ENCODE results near the gene C16orf54. TPM values are rescaled to one million over a fixed set of nuclear protein-coding genes. Genes with fewer than 3 reads are reported as not detected.
A peak's percentile ranks its signal among the peaks of the same experiment; 100 is the strongest.

The C16orf54 gene
- total and polyA plus RNA-seq, 9 of the 15 experiments (the other 6 are each of a cell fraction or from before 2014, with no cell fraction given) = 0.09 TPM; not detected in 8

DNA sequence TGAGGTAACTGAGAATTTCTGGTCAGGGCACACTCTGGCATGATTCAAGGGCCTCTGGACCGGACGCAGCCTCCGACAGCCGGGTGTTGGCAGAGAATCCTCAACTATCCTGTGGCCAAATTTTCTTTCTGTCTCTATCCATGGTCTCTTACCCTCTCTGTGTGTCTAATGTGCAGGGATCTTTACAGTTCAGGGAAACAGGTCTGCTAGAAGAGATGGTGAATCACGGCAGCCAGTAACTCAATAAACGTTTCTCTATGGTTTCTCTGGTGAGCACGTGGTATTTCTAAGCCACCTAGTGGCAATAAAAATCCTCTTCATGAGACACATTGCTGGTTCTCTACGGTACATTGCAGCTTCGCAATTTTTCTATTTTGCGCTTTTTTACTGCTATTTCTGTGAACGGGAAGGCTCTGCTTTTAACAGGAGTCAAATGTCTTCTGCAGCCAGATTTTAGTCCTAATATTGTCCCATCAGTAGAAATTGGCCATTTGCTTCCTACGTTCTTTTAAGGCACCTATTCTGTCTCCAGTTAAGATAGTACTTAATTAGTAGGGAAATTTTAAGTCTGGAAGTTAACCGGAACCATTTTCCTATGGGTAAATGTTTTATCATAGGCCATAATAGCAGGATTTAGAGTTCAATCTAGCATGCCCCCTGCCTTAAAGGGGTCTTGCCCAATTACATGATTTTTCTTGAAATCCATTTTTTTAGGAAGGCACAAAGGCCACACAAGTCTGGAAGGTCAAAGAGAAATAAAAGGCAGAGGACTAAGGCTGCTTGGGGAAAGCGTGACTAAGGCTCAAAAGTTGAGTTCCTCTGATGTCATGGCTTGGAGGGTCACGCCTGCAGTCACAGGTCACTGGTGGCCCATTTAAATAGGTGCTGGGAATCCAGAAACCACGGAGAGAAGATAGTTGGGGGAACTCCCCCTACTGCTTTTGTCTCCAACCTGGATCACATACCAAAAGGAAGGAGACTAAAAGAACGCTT, 35.3 kb downstream of the C16orf54 start (continued):
- TF ChIP-seq, protein P1, sequence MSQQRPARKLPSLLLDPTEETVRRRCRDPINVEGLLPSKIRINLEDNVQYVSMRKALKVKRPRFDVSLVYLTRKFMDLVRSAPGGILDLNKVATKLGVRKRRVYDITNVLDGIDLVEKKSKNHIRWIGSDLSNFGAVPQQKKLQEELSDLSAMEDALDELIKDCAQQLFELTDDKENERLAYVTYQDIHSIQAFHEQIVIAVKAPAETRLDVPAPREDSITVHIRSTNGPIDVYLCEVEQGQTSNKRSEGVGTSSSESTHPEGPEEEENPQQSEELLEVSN (IDR thresholded peaks at IDR 0.05; ENCODE audit: borderline replicate concordance in 1 of 2, extremely low read depth in 1 of 2, insufficient read depth in 1 of 2, insufficient read length in 1 of 2, low read depth in 1 of 2, low read length in 1 of 2, poor library complexity in 1 of 2, severe bottlenecking in 1 of 2) = peak; percentile 28 to 74
- TF ChIP-seq HNRNPLL (IDR thresholded peaks at IDR 0.05; ENCODE audit: low read depth, low read length, poor library complexity, severe bottlenecking) (peak; percentile 49), POLR2H (tag; IDR thresholded peaks at IDR 0.05; ENCODE audit: low read depth) (no peak), TAF7 (tag; IDR thresholded peaks at IDR 0.05) (no peak), ZNF431 (CRISPR knock-in tag; IDR thresholded peaks at IDR 0.05) (no peak), CBFA2T2 (conservative IDR thresholded peaks at IDR 0.05) (0 out of 2 replicates have a peak, but pooled peaks have one; percentile 4), NR2C1 (IDR thresholded peaks at IDR 0.05) (no peak; the same call in 1 of the 2 replicates), NR2C1 (tag; IDR thresholded peaks at IDR 0.05) (0 out of 2 replicates have a peak, but pooled peaks have one; percentile 17), SMC3 (conservative IDR thresholded peaks at IDR 0.05; ENCODE audit: insufficient read depth, low read depth, low read length) (0 out of 2 replicates have a peak, but pooled peaks have one; percentile 46), NFE2 (IDR thresholded peaks at IDR 0.05; ENCODE audit: low read depth) (peak; percentile 18; the same call in 1 of the 2 replicates), RAD51 (IDR thresholded peaks at IDR 0.05; ENCODE audit: borderline replicate concordance, low read depth) (peak; percentile 84), PML (IDR thresholded peaks at IDR 0.05; ENCODE audit: low read length) (peak; percentile 17; the same call in 1 of the 2 replicates), RNF2 (IDR thresholded peaks at IDR 0.05) (peak; percentile 39; the same call in 1 of the 2 replicates)
- TF ChIP-seq, protein P2, sequence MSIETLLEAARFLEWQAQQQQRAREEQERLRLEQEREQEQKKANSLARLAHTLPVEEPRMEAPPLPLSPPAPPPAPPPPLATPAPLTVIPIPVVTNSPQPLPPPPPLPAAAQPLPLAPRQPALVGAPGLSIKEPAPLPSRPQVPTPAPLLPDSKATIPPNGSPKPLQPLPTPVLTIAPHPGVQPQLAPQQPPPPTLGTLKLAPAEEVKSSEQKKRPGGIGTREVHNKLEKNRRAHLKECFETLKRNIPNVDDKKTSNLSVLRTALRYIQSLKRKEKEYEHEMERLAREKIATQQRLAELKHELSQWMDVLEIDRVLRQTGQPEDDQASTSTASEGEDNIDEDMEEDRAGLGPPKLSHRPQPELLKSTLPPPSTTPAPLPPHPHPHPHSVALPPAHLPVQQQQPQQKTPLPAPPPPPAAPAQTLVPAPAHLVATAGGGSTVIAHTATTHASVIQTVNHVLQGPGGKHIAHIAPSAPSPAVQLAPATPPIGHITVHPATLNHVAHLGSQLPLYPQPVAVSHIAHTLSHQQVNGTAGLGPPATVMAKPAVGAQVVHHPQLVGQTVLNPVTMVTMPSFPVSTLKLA (conservative IDR thresholded peaks at IDR 0.05) = peak; percentile 91
- TF ChIP-seq, protein P3, sequence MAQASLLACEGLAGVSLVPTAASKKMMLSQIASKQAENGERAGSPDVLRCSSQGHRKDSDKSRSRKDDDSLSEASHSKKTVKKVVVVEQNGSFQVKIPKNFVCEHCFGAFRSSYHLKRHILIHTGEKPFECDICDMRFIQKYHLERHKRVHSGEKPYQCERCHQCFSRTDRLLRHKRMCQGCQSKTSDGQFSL (CRISPR knock-in tag; IDR thresholded peaks at IDR 0.05) = no peak; the same call in 1 of the 2 replicates
- TF ChIP-seq, protein P3 (tag; IDR thresholded peaks at IDR 0.05) = no peak
- TF ChIP-seq, protein P4, sequence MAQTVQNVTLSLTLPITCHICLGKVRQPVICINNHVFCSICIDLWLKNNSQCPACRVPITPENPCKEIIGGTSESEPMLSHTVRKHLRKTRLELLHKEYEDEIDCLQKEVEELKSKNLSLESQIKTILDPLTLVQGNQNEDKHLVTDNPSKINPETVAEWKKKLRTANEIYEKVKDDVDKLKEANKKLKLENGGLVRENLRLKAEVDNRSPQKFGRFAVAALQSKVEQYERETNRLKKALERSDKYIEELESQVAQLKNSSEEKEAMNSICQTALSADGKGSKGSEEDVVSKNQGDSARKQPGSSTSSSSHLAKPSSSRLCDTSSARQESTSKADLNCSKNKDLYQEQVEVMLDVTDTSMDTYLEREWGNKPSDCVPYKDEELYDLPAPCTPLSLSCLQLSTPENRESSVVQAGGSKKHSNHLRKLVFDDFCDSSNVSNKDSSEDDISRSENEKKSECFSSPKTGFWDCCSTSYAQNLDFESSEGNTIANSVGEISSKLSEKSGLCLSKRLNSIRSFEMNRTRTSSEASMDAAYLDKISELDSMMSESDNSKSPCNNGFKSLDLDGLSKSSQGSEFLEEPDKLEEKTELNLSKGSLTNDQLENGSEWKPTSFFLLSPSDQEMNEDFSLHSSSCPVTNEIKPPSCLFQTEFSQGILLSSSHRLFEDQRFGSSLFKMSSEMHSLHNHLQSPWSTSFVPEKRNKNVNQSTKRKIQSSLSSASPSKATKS (CRISPR knock-in tag; IDR thresholded peaks at IDR 0.05) = no peak
- TF ChIP-seq, protein P5, sequence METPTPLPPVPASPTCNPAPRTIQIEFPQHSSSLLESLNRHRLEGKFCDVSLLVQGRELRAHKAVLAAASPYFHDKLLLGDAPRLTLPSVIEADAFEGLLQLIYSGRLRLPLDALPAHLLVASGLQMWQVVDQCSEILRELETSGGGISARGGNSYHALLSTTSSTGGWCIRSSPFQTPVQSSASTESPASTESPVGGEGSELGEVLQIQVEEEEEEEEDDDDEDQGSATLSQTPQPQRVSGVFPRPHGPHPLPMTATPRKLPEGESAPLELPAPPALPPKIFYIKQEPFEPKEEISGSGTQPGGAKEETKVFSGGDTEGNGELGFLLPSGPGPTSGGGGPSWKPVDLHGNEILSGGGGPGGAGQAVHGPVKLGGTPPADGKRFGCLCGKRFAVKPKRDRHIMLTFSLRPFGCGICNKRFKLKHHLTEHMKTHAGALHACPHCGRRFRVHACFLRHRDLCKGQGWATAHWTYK (CRISPR knock-in tag; IDR thresholded peaks at IDR 0.05) = no peak
